ENCODE results near the gene SGCD. TPM values are rescaled to one million over a fixed set of nuclear protein-coding genes. Genes with fewer than 3 reads are reported as not detected.

SGCD gene
- 0.49 and 0.76 TPM in 2 replicates for total RNA-seq

DNA sequence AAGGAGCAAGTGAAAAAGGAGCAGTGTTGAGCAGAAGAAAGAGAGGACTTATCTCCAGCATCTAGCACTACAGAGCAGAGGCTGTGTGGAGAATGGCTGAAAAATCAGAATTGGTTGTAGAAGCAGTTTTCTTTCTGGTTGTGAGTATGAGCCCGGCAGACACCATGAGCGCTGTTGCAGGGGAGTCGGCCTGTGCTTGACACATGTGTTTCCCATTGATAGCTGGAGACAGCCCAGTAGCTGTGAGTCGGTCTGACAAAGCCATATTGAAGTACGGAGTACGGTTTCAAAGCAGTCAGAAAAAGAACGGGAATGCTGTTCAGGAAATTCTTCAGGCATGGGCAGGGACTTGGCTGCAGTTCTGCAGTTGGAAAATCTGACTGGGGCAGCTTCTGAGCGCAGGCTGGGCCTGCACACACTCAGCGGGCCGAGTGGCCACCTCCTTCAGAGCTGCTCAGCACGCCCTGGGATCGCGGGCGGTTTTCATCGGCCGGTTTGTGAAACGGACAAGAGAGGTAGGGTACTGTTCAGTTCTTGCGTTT lies at the start of gene SGCD:
SGCD (plus strand) TSS at position 447 of the 542 bp plus-strand sequence.

